MM.1S (cell line): Measurements from ENCODE around the gene UNKL.

Source experiments
- CTCF ChIP-seq: fragments of 300-600 bp; sonication (generic); IDR thresholded peaks from 2 replicates; pipeline ENCODE4 v1.5.1; 2016; ENCODE audit warnings: antibody characterized with exemption, low read length, mixed read lengths
- EZH2phosphoT487 ChIP-seq: fragments of 300-600 bp; sonication (generic); IDR thresholded peaks from 2 replicates; pipeline ENCODE4 v1.6.1; 2018; ENCODE audit warnings: antibody characterized with exemption, low read length

GRCh38 chr16:1355591-1355990 is 58.9 kb downstream of the UNKL start:
- no peak for TF ChIP-seq CTCF
- TF ChIP-seq EZH2phosphoT487, result no peak
